Measurements from ENCODE around the gene NDUFS4.
"Not testable (repeated sequence)": the region's sequence is repeated elsewhere in the genome, so short reads cannot be mapped to it uniquely, and the experiment has no call there.

Gene NDUFS4

DNA sequence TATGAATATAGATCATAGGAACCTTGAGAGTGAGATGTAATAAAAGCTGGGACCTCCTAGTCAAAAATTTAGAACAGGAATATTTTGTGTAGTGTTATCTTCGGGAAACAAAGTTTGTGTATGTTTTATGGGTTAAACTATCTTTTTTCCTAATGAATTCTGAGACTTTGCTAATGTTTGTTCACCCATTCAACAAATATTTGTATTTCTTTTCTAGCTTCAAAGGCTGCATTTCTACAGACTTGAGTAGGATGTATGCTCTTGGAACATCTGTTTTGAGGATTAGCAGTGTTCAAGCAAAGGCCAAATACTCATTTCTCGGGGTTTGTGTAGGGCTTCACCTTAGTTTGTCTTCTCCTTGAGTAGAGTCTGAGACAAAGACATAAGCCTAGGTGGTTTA is 16.2 kb downstream of the NDUFS4 start:
- DNase-seq: no peak

DNA sequence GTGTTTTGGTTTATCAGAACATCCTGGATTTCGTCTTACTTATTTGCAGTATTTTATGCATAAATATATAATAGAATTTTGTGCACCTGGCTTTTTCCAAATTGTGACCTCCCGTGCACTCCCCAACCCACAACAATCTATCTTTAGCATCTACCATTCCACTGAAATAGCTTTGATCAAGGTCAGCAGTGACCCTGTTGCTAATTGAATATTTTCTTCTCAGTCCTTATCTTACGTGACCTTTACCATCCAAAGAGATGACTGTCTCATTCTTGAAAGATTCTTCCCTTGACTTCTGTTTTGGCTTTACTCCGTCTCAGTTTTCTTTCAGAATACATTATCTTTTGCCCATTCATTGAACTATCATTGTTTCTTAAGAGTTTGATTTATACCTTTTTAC is 18.4 kb downstream of the NDUFS4 start:
- no peak for DNase-seq

GRCh38 chr5:53580547-53580946 is 20.1 kb downstream of the NDUFS4 start:
- DNase-seq: no peak

DNA sequence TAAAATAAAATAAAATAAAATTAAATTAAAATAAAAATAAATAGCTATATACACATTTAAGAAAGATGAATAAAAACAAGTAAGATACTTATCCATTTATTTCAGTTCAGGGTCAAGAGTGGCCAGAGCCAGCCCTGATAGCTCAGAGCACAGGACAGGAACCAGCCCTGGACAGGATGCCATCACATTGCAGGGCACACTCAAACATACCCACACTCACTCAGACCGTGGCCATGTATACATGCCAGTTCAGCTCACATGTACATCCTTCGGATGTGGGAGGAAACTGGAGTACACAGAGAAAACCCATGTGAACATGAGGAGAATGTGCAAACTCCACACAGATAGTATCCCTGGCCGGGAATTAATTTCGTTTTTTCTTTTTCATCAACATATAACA is 21.8 kb downstream of the NDUFS4 start:
- DNase-seq: no peak

DNA sequence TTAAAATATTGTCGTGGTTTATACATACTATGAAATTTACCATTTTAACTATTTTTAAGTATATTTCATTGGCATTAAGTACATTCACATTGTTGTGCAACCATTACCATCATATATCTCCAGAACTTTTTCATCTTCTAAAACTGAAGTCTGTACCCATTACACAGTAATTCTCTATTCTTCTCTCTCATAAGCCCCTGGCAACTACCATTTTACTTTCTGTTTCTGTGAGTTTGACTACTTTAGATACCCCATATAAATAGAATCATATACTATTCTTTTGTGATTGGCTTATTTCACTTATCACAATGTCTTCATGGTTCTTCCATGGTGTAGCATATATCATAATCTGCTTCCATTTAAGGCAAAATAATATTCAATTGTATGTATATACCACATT is 30.3 kb downstream of the NDUFS4 start:
- no peak for DNase-seq

GRCh38 chr5:53594419-53594818 is 34.0 kb downstream of the NDUFS4 start:
- DNase-seq: no peak

DNA sequence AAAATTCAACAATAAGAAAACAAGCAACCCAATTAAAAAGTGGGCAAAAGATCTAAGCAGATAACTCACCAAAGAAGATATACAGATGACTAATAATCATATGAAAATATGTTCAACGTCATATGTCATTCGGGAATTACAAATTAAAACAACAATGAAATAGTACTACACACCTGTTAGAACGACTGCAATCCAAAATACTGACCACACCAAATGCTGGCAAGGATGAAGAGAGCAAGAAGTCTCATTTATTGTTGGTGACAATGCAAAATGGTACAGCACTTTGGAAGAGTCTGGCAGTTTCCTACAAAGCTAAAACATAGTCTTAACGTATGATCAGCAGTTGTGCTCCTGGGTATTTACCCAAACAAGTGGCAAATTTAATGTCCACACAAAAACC is 37.5 kb downstream of the NDUFS4 start:
- no peak for DNase-seq

GRCh38 chr5:53601570-53601969 is 41.1 kb downstream of the NDUFS4 start:
- no peak for DNase-seq

DNA sequence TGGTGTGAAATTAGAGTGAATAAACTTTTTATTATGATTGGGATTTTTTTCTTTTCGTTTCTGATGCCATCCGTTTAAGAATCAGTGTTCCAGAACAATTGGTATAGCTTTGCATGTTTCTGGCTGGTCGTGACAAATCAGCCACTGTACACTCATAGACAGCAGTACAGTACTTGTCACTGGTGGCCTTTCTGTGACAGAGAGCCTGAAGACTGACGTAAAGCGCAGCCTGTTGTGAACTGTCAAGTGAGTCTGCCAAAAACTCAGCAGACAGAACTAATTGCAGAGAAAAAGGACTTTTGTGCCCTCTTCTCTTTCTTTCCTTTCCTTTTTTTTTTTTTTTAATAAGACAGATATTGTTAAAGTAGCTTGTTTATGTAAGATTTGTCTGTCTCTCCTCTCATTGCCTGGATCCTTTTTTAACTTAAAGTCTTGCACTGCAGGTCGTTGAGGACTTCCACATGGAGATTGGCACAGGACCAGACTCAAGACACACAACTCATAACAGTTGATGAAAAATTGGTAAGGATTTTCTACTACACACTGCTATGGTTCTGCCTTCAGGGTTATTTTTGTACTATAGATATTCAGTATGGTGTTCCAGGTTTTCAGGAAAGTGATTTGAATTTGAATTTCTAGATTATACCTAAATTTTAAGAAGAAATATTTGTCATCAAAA is 42.7 kb downstream of the NDUFS4 start:
- DNase-seq: no peak

DNA sequence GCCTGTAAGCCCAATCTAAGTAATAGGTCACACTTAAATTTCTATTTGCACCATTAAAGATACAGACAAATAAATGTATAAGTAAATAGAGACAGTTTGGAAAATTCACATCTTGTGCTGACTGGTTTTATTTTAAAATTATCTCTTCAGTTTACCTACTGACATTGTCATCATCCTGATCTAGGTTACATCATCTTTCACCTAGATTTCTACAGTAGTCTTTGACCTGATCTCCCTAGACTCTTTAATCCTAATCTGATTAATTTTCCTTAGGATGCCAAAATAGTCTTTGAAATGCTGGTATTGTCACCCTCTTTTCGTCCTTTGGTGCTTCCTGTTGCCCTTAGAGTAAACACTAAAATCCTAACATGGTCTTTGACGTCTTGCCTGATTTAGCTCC is 43.9 kb downstream of the NDUFS4 start:
- no peak for DNase-seq

DNA sequence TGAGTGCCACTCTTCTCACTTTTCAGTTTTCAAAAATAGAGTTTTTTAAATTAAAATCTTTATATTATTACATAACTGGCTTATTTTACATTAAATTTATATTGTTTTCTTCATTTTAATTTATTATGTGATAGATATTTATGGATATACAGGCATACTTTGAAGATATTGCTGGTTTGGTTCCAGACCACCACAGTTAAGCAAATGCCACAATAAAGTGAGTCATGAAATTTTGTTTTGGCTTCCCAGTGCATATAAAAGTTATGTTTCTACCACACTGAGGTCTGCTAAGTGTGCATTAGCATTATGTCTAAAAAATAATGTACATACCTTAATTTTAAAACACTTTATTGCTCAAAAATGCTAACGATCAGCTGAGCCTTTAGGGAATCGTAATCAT is 47.4 kb downstream of the NDUFS4 start:
- DNase-seq: no peak

DNA sequence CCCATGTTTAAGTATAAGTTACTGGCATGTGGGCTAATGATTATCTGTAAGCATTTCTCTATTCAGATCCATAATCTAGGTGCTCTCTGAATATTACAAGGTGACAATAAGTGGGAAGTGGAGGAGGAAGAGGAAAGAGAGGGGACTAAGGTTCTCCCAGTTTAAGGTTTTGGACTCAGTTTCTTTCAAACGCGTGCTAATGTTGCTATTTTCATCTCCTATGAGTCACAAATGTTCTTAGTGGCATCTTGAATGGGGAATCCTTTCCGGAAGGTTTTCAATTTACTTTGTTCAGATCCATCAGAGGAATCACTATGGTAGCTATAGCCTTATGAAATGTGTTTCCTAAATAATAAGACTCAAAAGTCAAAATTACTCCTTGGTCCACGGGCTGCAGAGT is 48.5 kb downstream of the NDUFS4 start:
- DNase-seq: not testable (repeated sequence)

DNA sequence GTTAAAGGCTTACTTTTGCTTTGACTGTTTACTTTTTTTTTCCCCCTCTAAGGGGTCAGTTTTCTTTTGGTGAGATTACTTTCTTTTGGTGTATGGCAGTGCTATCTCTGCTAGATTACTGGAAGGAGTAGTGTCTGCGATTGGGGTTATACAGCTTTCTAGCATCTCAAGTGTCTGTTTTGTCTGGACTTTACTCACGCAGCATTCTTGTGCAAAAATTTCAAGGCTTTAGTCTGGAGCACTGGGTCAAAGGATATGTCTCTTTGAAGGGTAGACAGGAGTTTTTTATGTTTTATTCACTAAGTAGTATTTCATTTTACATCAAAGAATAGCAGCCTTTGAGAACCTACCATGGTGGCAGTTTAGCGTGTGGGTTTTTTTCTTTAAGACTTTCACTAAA is 52.6 kb downstream of the NDUFS4 start:
- DNase-seq: no peak

DNA sequence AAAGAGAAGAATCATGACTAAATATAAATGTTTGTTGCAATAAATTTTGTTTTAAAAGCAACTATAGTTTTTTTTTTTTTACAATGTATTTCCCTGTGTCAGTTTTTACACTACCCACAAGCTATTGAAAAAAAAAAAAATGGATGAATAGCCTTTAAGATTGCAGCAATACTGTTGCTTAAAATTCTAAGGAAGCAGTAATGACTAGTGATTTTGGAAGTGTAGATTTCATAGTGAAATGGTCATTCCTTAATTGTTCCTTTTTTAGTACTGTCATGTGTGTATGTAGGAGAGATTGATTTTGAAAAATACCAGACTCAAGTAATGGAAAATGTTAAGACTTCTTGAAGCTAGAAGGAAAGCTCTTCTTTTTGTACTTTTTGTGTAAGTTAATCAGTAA is 53.1 kb downstream of the NDUFS4 start:
- DNase-seq: no peak

DNA sequence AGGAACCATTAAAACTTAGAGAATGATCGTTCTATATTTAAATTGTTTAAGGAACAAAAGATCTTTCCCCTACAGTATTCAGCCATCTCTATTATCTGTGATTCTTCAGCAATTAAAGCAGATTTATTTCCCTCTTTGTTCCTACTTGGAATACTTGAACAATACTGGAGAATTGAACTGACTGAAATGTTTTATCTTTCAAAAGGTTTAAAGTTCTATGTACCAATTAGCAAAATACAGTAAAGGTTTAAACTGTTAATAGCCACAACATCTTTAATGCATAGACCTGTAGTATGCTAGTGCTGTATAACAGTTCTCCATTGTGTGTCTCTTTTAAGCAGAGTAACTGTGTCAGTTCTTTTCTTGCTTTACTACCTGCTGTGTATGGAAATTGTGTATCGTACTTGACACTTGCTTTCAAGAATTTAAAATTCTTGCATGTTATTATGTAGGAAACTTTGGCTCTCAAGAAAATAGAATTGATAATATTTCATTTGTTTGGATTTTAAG is 54.0 kb downstream of the NDUFS4 start:
- DNase-seq: no peak

- no peak for DNase-seq
Observed at GRCh38 chr5:53616939-53617549, 56.6 kb downstream of the NDUFS4 start.

DNA sequence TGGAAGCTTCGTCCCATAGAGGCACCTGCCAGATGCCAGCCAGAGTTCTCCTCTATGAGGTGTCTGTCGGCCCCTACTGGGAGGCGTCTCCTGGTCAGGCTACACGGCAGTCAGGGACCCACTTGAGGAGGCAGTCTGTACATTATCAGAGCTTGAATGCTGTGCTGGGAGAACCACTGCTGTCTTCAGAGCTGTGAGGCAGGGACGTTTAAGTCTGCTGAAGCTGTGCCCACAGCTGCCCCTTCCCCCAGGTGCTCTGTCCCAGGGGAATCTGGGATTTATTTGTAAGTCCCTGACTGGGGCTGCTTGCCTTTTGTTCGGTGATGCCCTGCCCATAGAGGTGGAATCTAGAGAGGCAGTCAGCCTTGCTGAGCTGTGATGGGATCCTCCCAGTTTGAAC is 70.8 kb downstream of the NDUFS4 start:
- DNase-seq: no peak

GRCh38 chr5:53642061-53642460 is 81.6 kb downstream of the NDUFS4 start:
- no peak for DNase-seq

GRCh38 chr5:53643445-53643844 is 83.0 kb downstream of the NDUFS4 start:
- DNase-seq: no peak

DNA sequence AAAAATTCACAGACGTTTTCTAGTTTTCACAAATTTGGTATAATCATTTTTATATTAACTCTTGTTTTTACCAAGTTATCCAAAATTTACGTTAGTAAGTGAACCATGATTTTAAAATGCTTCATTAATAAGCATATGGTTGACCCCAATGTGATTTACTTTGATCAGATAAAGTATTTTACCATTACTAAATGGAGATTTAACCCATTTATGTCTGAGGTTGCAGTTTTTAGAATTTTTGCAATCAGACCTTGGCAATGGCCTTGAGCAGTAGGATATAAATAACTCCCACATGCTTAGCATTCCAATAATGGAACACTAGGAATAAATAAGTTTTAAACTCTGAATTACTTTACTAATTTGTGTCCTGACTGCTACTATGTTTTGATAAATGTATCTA is 84.6 kb downstream of the NDUFS4 start:
- DNase-seq: no peak

DNA sequence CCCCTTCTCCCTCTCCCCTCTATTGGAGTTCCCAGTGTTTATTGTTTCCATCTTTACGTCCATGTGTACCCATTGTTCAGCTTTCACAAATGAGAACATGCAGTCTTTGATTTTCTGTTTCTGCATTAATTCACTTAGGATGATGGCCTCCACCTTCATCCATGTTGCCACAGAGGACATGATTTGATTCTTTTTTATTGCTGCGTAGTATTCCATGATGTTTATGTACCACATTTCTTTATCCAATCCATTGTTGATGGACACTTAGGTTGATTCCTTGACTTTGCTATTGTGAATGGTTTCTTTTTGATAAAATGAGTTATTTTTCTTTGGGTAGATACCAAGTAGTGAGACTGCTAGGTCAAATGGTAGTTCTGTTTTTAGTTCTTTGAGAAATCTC is 88.9 kb downstream of the NDUFS4 start:
- DNase-seq: no peak

DNA sequence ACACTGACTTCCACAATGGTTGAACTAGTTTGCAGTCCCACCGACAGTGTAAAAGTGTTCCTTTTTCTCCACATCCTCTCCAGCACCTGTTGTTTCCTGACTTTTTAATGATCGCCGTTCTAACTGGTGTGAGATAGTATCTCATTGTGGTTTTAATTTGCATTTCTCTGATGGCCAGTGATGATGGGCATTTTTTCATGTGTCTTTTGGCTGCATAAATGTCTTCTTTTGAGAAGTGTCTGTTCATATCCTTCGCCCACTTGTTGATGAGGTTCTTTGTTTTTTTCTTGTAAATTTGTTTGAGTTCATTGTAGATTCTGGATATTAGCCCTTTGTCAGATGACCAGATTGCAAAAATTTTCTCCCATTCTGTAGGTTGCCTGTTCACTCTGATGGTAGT is 100.1 kb downstream of the NDUFS4 start:
- not testable (repeated sequence) for DNase-seq

- DNase-seq: not testable (repeated sequence)
Observed at GRCh38 chr5:53665313-53665712, 104.9 kb downstream of the NDUFS4 start.

DNA sequence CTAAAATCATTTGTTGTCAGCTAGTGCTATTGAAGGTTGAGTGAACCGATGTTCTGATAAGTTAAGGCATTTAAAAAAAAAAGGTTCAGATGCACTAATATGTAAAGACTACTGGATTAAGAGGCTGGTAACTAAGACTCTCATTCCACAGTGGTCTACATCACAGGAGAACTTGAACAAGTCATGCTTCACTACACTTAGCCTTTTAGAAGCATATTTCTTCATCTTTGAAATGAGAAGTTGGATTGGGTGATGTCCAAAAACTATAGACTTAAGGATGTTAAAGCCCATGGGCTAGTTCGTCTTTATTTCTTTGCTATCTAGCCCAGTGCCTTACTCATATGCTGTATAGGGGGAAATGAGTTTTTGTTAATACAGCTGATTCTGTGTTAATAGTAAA is 107.2 kb downstream of the NDUFS4 start:
- DNase-seq: no peak

- DNase-seq: no peak
Observed at GRCh38 chr5:53671447-53671846, 111.0 kb downstream of the NDUFS4 start.

Data from CD4-positive, alpha-beta T cell treated with Interleukin-12 subunit alpha and Interleukin-12 subunit beta, for 1 hour (primary cell).